ENCODE data around the gene TNFRSF6B.
"Not testable (repeated sequence)": the region's sequence is repeated elsewhere in the genome, so short reads cannot be mapped to it uniquely, and the experiment has no call there.

TNFRSF6B gene

DNA sequence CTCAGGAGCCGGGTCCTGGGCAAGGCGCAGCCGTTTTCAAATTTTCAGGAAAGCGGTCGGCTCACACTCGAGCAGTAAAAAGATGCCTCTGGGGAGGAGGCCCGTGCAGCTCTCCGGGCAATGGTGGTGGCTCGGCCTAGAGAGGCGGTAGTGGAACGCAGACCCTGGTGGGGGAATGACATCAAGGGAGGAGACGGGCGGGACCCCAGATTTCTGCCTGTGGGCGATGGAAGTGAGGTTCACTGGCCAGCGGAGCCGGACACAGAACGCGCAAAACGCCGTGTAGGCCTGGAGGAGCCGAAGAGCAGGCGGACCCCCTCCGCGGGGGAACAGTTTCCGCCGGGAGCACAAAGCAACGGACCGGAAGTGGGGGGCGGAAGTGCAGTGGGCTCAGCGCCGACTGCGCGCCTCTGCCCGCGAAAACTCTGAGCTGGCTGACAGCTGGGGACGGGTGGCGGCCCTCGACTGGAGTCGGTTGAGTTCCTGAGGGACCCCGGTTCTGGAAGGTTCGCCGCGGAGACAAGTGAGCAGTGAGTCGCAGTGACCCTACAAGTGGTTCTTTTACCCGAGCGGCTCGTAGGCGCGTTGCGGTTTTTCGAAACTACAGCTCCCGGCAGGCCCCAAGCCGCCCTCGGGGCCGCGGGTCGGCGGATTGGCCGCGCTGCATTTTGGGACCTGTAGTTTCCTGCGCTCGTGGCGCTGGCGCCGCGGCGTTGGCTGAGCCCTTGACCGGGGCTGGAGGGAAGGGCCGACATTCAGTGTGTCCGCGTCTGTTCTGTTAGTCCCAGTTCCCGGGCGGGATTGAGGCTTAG is 38.3 kb upstream of the TNFRSF6B start, which contains the start of gene RTEL1:
Gene RTEL1 (plus strand): TSS at position 376 of the 812 bp plus-strand sequence. CDS start 1,091 bp downstream, outside the sequence.
- no peak for TF ChIP-seq CTCF (IDR thresholded peaks at IDR 0.05; ENCODE audit: borderline replicate concordance, control extremely low read depth, extremely low read depth, insufficient read depth, missing control alignments)
- in situ Hi-C loops (cut with MboI; ENCODE audit: low sequenced_read_pairs, unreplicated experiment), result no loop called here

DNA sequence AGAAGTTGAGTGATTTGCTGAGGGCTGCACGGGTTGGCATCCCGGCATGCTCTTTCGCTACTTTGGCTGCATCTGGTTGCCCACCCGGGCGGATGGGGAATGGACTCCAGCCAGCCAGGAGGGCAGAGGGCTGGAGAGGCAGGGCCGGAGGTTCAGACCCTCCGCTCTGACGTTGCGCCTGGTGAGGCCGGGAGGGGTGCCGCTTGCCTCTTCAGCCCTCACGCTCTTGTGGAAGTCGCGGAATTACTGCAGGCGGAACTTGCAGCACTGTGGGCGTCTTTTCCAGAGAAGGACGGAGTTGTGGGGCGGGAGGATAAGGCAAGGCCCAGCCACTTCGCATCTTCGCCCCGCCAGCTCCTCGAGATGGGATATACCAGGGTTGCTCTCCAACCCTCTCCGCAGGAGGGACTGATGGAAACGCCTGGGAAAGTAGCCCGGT is 37.7 kb upstream of the TNFRSF6B start:
- in situ Hi-C loops (cut with MboI; ENCODE audit: low sequenced_read_pairs, unreplicated experiment), result no loop called here
- DNase-seq (ENCODE audit: low spot score), result no peak
- no peak for TF ChIP-seq CTCF (IDR thresholded peaks at IDR 0.05; ENCODE audit: borderline replicate concordance, control extremely low read depth, extremely low read depth, insufficient read depth, missing control alignments)

More for the DNA sequence above, 38.3 kb upstream of the TNFRSF6B start, which contains the start of gene RTEL1:
- peak; percentile 98 for DNase-seq (ENCODE audit: low spot score)

DNA sequence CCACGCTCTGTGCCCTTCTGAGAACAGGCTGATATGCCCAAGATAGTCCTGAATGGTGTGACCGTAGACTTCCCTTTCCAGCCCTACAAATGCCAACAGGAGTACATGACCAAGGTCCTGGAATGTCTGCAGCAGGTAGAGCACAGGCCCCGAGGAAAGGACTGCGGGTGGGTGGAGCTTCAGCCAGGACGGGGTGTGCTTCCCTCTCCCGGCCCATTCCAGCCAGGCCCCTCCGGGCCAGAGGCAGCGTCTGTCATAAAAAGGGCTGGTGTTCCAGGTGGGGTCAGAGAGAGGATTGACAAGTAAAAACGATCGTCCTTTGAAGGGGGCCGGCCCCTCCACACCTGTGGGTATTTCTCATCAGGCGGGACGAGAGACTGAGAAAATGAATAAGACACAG is 37.1 kb upstream of the TNFRSF6B start:
- no peak for DNase-seq (ENCODE audit: low spot score)
- no peak for TF ChIP-seq CTCF (IDR thresholded peaks at IDR 0.05; ENCODE audit: borderline replicate concordance, control extremely low read depth, extremely low read depth, insufficient read depth, missing control alignments)
- in situ Hi-C loops (cut with MboI; ENCODE audit: low sequenced_read_pairs, unreplicated experiment), result no loop called here

- DNase-seq (ENCODE audit: low spot score); in situ Hi-C loops (cut with MboI; ENCODE audit: low sequenced_read_pairs, unreplicated experiment): not testable (repeated sequence)
Measured at GRCh38 chr20:63660174-63660573, 36.3 kb upstream of the TNFRSF6B start.

DNA sequence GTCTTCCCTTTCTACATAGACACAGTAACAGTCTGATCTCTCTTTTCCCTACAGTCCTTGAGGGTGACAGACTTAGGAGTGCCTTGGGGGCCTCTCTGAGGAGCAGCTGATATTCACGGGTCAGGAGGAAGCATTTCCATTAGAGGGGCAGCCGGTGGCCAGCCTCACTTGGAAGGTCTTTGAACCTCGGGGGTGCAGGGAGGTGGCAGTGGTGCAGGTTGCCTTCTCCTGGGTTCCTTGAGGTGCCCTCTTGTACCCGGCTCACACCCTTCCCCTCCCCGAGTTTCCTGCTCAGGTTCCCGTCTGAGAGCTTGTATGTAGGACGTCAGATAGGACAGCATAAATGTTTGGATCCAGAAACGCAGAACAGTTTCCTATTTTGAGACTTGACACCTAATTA is 35.8 kb upstream of the TNFRSF6B start:
- no peak for TF ChIP-seq CTCF (IDR thresholded peaks at IDR 0.05; ENCODE audit: borderline replicate concordance, control extremely low read depth, extremely low read depth, insufficient read depth, missing control alignments)
- no peak for DNase-seq (ENCODE audit: low spot score)
- in situ Hi-C loops (cut with MboI; ENCODE audit: low sequenced_read_pairs, unreplicated experiment), result no loop called here

DNA sequence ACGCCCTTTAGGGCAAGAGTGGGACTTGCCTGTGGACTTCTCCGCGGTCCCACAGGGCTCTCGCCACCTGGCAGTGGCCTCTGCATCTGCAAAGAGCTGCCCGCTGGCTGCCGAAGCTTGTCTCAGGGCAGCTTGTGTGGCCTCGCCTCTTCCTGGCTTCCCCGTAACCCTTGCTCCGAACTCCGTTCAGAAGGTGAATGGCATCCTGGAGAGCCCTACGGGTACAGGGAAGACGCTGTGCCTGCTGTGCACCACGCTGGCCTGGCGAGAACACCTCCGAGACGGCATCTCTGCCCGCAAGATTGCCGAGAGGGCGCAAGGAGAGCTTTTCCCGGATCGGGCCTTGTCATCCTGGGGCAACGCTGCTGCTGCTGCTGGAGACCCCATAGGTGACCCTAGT is 35.3 kb upstream of the TNFRSF6B start:
- DNase-seq (ENCODE audit: low spot score), result no peak
- in situ Hi-C loops (cut with MboI; ENCODE audit: low sequenced_read_pairs, unreplicated experiment), result no loop called here

More for the DNA sequence above, 35.3 kb upstream of the TNFRSF6B start:
- TF ChIP-seq CTCF (IDR thresholded peaks at IDR 0.05; ENCODE audit: borderline replicate concordance, control extremely low read depth, extremely low read depth, insufficient read depth, missing control alignments), result no peak

Data from GM13976 (cell line).